GM21576 (cell line): ENCODE measurements around the gene TECPR1.

ENCODE experiments used
- ATAC-seq: cut with Tn5 transposase; IDR thresholded peaks from one replicate; pipeline ENCODE4 v1.9.1; 2021; ENCODE audit warnings: mild to moderate bottlenecking, moderate library complexity; ENCODE audit not compliant: unreplicated experiment

The TECPR1 gene

GRCh38 chr7:98251601-98252424 lies at the start of gene TECPR1:
Gene TECPR1 (minus strand): TSS chr7:98252232. CDS start chr7:98246146, 6,086 bp downstream.
- peak; percentile 95 for ATAC-seq

GRCh38 chr7:98300595-98301372 lies 48.8 kb upstream of the TECPR1 start:
- no peak for ATAC-seq

- ATAC-seq = no peak
Observed at GRCh38 chr7:98297626-98298286, 45.7 kb upstream of the TECPR1 start.

GRCh38 chr7:98296833-98297232 lies 44.8 kb upstream of the TECPR1 start:
- no peak for ATAC-seq

- ATAC-seq = no peak
Observed at GRCh38 chr7:98295467-98296192, 43.6 kb upstream of the TECPR1 start.

- peak; percentile 67 for ATAC-seq
Observed at GRCh38 chr7:98294798-98295382, 42.9 kb upstream of the TECPR1 start.

- no peak for ATAC-seq
Observed at GRCh38 chr7:98294326-98294725, 42.3 kb upstream of the TECPR1 start.

GRCh38 chr7:98293746-98294145 lies 41.7 kb upstream of the TECPR1 start:
- ATAC-seq = no peak

GRCh38 chr7:98293265-98293664 lies 41.2 kb upstream of the TECPR1 start:
- ATAC-seq = no peak

- ATAC-seq = no peak
Observed at GRCh38 chr7:98291717-98292116, 39.7 kb upstream of the TECPR1 start.

- no peak for ATAC-seq
Observed at GRCh38 chr7:98289333-98289875, 37.4 kb upstream of the TECPR1 start.

- no peak for ATAC-seq
Observed at GRCh38 chr7:98288064-98288823, 36.2 kb upstream of the TECPR1 start.

GRCh38 chr7:98287486-98287959 lies 35.5 kb upstream of the TECPR1 start:
- ATAC-seq = no peak

- ATAC-seq = no peak
Observed at GRCh38 chr7:98286701-98287485, 34.9 kb upstream of the TECPR1 start.

GRCh38 chr7:98286093-98286539 lies 34.1 kb upstream of the TECPR1 start:
- no peak for ATAC-seq

- ATAC-seq = no peak
Observed at GRCh38 chr7:98285157-98286092, 33.4 kb upstream of the TECPR1 start.

- no peak for ATAC-seq
Observed at GRCh38 chr7:98284335-98285036, 32.5 kb upstream of the TECPR1 start.
